GM21717 (cell line): ENCODE measurements around the gene PRX.
A peak's percentile ranks its signal among the peaks of the same experiment; 100 is the strongest.
"Not testable (repeated sequence)": the region's sequence is repeated elsewhere in the genome, so short reads cannot be mapped to it uniquely, and the experiment has no call there.

Experiments
- ATAC-seq: cut with Tn5 transposase; IDR thresholded peaks from one replicate; pipeline ENCODE4 v1.9.1; 2021; ENCODE audit warnings: mild to moderate bottlenecking, moderate library complexity; ENCODE audit not compliant: unreplicated experiment

PRX gene

GRCh38 chr19:40433391-40434216 lies 20.4 kb upstream of the PRX start:
- peak; percentile 39 for ATAC-seq

- ATAC-seq, result not testable (repeated sequence)
Observed at GRCh38 chr19:40432760-40433159, 19.6 kb upstream of the PRX start.

DNA sequence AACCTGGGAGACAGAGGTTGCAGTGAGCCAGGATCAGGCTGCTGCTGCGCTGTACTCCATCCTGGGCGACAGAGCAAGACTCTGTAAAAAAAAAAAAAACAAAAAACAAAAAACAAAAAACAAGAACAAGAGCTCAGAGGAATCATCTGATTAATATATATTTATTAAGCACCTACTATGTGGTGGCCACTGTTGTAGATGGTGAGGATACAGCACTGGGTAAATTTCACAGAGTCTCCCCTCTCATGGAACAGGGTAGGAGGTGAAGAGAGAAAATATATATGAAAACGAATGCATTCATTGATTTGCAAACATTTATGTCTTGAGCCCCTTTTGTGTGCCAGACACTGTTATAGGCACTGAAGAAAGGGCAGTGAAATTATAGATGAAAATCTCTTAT lies 18.5 kb upstream of the PRX start:
- ATAC-seq, result no peak

DNA sequence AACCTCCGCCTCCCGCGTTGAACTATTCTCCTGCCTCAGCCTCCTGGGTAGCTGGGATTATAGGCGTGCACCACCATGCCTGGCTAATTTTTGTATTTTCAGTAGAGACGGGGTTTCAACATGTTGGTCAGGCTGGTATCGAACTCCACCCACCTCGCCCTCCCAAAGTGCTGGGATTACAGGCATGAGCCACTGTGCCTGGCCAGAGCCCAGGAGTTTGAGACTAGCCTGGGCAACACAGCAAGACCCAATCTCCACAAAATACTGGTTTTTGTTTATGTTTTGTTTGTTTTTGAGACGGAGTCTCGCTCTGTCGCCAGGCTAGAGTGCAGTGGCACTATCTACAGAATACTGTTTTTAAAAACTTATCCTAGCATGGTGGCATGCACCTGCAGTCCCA lies 17.1 kb upstream of the PRX start:
- ATAC-seq, result not testable (repeated sequence)

DNA sequence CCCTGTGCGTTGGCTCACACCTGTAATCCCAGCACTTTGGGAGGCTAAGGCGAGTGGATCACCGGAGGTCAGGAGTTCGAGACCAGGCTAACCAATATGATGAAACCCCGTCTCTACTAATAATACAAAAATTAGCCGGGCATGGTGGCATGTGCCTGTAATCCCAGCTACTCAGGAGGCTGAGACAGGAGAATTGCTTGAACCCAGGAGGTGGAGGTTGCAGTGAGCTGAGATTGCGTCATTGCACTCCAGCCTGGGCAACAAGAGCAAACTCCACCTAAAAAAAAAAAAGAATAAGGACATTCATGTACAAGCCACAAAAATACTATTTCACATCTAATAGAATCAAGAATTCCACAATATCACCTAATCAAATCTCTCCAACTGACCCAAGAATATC lies 15.0 kb upstream of the PRX start:
- not testable (repeated sequence) for ATAC-seq

DNA sequence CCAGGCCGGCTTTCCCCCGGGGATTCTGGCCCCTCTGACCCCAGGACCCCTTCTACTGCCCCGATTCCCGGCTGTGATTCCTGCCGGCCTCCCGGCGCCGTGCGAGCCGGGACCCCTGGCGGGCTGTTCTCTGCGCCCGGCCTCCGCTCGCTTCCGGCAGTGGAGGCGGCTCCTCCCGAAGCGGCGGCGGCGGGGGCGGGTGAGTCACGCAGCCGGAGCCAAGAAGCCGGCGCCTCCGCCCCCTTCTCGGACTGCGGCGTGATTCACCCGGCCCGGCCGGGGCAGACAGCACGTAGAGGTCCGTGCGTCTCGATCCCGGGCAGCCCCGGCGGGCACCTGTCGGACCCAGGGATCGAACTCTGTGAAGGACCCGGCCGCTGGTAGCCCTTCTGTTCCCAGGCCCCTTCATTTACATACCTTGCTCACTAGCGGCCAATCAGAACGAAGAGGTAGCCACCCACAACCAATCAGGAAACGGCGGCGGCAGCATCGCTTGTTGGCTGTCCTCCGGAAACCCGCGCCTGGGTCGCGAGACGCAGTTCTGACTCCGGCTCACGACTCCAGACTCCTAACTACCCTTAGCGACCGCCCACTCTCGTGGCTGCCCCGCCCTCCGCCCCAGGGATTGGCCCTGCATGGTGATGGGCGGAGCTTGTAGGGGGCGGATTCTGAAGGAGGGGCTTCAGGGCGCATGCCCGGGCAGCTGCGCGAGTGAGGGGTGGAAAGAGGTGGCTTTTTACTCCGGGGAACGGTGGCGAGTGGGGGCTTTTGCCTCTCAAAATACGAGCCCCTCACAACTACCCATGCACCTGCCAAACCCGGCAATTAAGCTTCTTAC lies 12.5 kb upstream of the PRX start, which contains the start of gene SERTAD1:
TSS of gene SERTAD1 (minus strand) at position 543 of the 838 bp plus-strand sequence. CDS start 2,446 bp downstream, outside the sequence.
- peak; percentile 79 for ATAC-seq

- no peak for ATAC-seq
Observed at GRCh38 chr19:40424637-40425449, 11.7 kb upstream of the PRX start.

DNA sequence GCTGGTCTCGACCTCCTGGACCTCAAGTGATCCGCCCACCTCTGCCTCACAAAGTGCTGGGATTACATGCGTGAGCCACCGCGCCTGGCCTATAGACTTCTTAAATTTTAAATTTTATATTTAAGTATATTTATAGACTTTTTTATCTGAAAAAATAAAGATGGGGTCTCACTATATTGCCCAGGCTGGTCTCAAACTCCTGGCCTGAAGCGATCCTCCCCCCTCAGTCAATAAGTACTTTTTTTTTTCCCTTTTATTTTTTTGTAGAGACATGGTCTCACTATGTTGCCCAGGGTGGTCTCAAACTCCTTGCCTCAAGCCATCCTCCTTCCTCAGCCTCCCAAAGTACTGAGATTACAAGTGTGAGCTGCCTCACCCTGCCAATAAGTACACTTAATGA lies 10.8 kb upstream of the PRX start:
- no peak for ATAC-seq

- no peak for ATAC-seq
Observed at GRCh38 chr19:40422748-40423566, 9.8 kb upstream of the PRX start.

GRCh38 chr19:40421993-40422747 lies 9.0 kb upstream of the PRX start:
- ATAC-seq, result no peak

DNA sequence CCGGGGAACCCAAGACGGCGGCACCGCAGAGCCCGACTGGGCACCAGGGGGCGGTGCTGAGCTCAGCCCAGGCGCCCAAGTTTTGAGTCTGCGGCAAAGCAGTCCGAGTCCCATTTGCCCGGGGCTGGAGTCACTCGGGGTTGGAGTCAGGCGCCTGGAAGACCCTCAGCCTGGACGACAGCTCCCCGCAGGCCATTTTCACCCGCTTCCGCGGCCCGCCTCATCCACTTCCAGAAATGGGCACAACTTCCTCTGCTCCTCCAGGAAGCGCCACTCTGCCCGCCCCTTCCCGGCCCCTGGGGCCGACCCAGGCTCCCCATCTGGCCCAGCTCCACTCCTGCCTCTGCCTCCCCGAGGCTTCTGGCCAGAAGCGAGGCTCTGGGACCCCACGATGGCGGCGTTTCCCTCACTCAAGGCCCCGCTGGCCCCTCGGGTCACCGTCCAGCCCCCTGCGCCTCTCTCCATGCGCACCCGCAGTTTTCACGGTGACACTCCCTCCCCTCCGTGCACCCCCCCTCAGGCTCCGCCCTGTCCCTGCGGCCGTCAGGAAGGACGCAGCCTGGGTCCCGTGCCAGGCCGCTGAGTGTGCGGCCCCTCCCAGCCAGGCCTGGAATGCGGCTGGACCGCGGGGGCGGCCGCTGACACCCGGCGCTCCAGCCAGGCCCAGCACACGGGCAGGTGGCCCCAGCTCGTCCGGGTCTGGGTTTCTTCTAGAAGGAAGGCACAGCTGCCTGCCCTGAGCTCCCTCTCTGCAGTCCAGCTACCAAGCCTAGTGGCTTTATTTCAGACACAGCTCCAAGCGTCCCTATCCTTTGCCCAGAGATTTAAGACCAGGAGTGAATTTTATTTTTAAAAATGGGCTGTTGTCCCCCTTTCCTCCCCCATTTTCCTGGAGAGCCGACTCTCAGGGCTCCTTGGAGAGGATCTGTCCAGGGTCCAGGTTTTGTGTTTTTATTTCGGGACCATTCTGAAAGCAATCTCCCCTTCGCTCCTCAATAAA lies 7.9 kb upstream of the PRX start:
- no peak for ATAC-seq

- no peak for ATAC-seq
Observed at GRCh38 chr19:40420451-40420765, 7.2 kb upstream of the PRX start.

GRCh38 chr19:40419780-40420179 lies 6.6 kb upstream of the PRX start:
- no peak for ATAC-seq

DNA sequence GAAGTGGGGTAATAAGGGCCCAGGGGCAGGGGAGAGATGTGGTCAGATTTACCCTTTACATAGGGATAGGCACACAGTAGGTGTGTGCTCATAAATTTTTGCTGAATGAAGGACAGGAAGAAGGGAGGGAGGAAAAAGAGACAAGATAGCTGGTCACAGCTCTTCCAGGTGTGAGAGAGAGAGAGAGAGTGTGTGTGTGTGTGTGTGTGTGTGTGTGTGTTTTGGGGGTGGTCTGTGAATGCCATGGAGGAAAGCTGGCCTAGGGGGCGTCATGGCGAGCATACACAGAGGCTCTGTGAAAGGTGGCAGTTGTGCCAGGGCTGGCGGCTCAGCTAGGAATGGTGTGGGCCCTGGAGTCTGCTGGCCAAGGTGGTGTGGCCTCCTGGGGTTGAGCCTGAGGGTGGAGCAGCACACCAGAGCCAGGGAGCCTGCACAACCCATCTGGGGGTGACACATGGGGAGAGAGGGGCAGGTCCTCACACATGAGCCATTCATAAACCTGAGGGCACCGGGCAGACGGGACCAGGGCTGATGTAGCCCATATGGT lies 6.0 kb upstream of the PRX start:
- ATAC-seq, result no peak

DNA sequence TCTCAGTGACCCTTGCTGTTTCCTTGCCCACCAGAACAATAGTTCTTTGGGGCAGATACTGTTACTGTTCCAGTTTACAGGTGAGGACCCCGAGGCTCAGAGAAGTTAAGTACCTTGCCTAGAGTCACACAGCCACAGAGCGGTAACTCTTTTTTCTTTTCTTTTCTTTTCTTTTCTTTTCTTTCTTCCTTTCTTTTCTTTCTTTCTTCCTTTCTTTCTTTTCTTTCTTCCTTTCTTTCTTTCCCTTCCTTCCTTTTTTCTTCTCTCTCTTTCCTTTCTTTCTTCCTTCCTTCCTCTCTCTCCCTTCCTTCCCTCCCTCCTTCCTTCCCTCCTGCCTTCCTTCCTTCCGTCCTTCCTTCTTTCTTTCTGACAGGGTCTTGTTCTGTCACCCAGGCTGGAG lies 4.9 kb upstream of the PRX start:
- ATAC-seq, result no peak

GRCh38 chr19:40417643-40417981 lies 4.4 kb upstream of the PRX start:
- ATAC-seq, result no peak

DNA sequence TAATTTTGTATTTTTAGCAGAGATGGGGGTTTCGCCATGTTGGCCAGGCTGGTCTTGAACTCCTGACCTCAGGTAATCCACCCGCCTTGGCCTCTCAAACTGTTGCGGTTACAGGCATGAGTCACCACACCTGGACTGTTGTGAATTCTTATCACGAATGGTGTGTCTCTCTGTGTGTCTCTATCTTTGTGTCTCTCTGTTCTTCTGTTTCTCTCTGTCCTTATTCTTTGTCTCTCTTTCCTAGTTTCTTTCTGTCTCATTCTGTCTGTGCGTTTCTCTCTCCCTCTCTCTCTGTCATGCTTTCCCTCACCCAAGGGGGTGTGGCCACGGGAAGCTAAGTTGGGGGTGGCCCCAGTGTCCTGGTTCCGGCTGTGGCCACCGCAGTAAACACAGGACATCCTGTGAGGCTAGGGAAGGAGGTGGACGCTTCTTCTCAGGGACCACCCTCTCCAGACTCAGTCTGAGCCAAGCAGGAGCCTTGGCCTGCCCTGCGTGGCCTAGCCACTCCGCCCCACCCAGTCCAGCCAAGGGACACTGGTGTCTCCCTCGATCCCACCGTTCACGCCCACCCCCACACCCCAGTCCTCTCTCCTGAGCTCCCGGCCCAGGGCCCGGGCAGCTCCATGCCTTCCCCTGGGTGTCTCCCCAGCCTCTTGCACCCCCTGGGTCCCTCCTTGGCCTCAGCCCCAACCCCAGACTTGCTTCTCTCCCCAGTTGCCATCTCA lies 3.9 kb upstream of the PRX start:
- no peak for ATAC-seq

DNA sequence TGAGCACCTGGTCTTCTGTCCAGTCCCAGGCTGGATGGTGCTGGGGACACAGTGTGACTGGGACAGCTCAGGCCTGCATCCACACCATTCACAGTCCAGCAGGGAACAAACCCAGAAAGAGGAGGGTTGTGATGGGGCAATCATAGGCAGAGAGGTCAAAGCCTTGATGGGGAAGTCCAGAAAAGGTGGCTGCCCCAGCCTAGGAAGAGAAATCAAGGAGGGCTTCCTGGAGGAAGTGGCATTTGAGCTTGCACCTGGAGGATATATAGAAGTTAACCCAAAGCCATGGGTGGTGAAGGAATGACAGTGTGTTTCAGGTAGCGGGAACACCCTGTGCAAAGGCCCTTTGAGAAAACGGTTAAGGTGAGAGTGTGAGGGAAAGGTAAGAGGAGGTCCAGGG lies 2.6 kb upstream of the PRX start:
- no peak for ATAC-seq
